NCI-H187 (cell line): ENCODE data around the gene DNAJC27.
"Not testable (repeated sequence)": the region's sequence is repeated elsewhere in the genome, so short reads cannot be mapped to it uniquely, and the experiment has no call there.

Experiments used
- DNase-seq, 2 experiments: peaks; one replicate each; lab custom pipeline; 2025; lab: John Stamatoyannopoulos, UW

The DNAJC27 gene

GRCh38 chr2:24971536-24972314, at the start of gene DNAJC27:
TSS of gene DNAJC27 (minus strand) at chr2:24971955. CDS start at chr2:24971904, 51 bp downstream.
- peak; percentile 97 for DNase-seq

- DNase-seq: no peak
Measured at GRCh38 chr2:25018681-25019080, 46.9 kb upstream of the DNAJC27 start.

- DNase-seq: no peak
Measured at GRCh38 chr2:25014631-25015030, 42.9 kb upstream of the DNAJC27 start.

GRCh38 chr2:25011342-25011741, 39.6 kb upstream of the DNAJC27 start:
- not testable (repeated sequence) for DNase-seq

GRCh38 chr2:25009954-25010353, 38.2 kb upstream of the DNAJC27 start:
- no peak for DNase-seq

- no peak for DNase-seq
Measured at GRCh38 chr2:25002066-25002465, 30.3 kb upstream of the DNAJC27 start.

GRCh38 chr2:25001325-25001637, 29.5 kb upstream of the DNAJC27 start:
- no peak for DNase-seq

- DNase-seq: no peak
Measured at GRCh38 chr2:25000503-25001324, 29.0 kb upstream of the DNAJC27 start.

- DNase-seq: no peak
Measured at GRCh38 chr2:25000036-25000435, 28.3 kb upstream of the DNAJC27 start.

- DNase-seq: not testable (repeated sequence)
Measured at GRCh38 chr2:24999097-24999496, 27.3 kb upstream of the DNAJC27 start.

GRCh38 chr2:24994146-24994724, 22.5 kb upstream of the DNAJC27 start:
- no peak for DNase-seq

GRCh38 chr2:24993406-24994145, 21.8 kb upstream of the DNAJC27 start:
- DNase-seq: peak in 1 of 2 experiments; percentile 7

GRCh38 chr2:24986372-24986771, 14.6 kb upstream of the DNAJC27 start:
- no peak for DNase-seq

GRCh38 chr2:24985511-24985910, 13.8 kb upstream of the DNAJC27 start:
- no peak for DNase-seq

GRCh38 chr2:24984912-24985311, 13.2 kb upstream of the DNAJC27 start:
- DNase-seq: no peak

GRCh38 chr2:24981411-24982136, 9.8 kb upstream of the DNAJC27 start:
- no peak for DNase-seq

- no peak for DNase-seq
Measured at GRCh38 chr2:24978661-24979060, 6.9 kb upstream of the DNAJC27 start.

- no peak for DNase-seq
Measured at GRCh38 chr2:24977631-24978030, 5.9 kb upstream of the DNAJC27 start.

GRCh38 chr2:24973812-24974211, 2.1 kb upstream of the DNAJC27 start:
- no peak for DNase-seq

- peak in 1 of 2 experiments; percentile 39 for DNase-seq
Measured at GRCh38 chr2:24972315-24972961, 683 bp upstream of the DNAJC27 start.

- DNase-seq: no peak
Measured at GRCh38 chr2:24971286-24971535, 544 bp downstream of the DNAJC27 start.
